ENCODE results near the gene RETNLB. TPM values are rescaled to one million over a fixed set of nuclear protein-coding genes. Genes with fewer than 3 reads are reported as not detected.

RETNLB gene
- total and polyA plus RNA-seq, 4 donors, result not detected

- Histone ChIP-seq H3K36me3 (ENCODE audit: control insufficient read depth in 4 of 4, insufficient read depth in 4 of 4, low read length in 4 of 4) (no peaks in the 10 kb centered on the region), H3K4me3 (no peak overlapping the region), H3K9me3 (ENCODE audit: control insufficient read depth in 4 of 4, insufficient read depth in 3 of 4, low read length in 3 of 4) (no peaks in the 10 kb centered on the region), H3K9ac (ENCODE audit: insufficient read depth in 1 of 2, low read length in 2 of 2) (no peak overlapping the region), H3K4me1 (ENCODE audit: control insufficient read depth in 5 of 5, insufficient read depth in 5 of 5, low read length in 5 of 5) (no peaks in the 10 kb centered on the region), H3K27ac (ENCODE audit: low read depth in 1 of 2, low read length in 1 of 2) (no peak overlapping the region), H3K27me3 (ENCODE audit: control insufficient read depth in 3 of 3, insufficient read depth in 3 of 3, low read length in 2 of 3) (no peaks in the 10 kb centered on the region)
- 81 to 100% methylated on average over 1 of the region's 1 CpG for WGBS, 2 donors
- no peak for ATAC-seq (ENCODE audit: insufficient read depth, low FRiP score)
- no peak for DNase-seq
- TF ChIP-seq, protein P1, sequence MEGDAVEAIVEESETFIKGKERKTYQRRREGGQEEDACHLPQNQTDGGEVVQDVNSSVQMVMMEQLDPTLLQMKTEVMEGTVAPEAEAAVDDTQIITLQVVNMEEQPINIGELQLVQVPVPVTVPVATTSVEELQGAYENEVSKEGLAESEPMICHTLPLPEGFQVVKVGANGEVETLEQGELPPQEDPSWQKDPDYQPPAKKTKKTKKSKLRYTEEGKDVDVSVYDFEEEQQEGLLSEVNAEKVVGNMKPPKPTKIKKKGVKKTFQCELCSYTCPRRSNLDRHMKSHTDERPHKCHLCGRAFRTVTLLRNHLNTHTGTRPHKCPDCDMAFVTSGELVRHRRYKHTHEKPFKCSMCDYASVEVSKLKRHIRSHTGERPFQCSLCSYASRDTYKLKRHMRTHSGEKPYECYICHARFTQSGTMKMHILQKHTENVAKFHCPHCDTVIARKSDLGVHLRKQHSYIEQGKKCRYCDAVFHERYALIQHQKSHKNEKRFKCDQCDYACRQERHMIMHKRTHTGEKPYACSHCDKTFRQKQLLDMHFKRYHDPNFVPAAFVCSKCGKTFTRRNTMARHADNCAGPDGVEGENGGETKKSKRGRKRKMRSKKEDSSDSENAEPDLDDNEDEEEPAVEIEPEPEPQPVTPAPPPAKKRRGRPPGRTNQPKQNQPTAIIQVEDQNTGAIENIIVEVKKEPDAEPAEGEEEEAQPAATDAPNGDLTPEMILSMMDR (IDR thresholded peaks at IDR 0.05; ENCODE audit: control extremely low read depth, extremely low read depth), result no peak
These were observed 14.3 kb downstream of the RETNLB start for GRCh38 chr3:108742929-108743328.

- no peak overlapping the region for H3K27ac ChIP-seq (ENCODE audit: low read depth in 1 of 2, low read length in 1 of 2)
- no peaks in the 10 kb centered on the region for H3K9me3 ChIP-seq (ENCODE audit: control insufficient read depth in 4 of 4, insufficient read depth in 3 of 4, low read length in 3 of 4)
- H3K27me3 ChIP-seq (ENCODE audit: control insufficient read depth in 3 of 3, insufficient read depth in 3 of 3, low read length in 2 of 3), result no peaks in the 10 kb centered on the region
- H3K4me3 ChIP-seq, result no peak overlapping the region
- ATAC-seq (ENCODE audit: insufficient read depth, low FRiP score) (no peak), DNase-seq (no peak)
- H3K9ac ChIP-seq (ENCODE audit: insufficient read depth in 1 of 2, low read length in 2 of 2), result no peak overlapping the region
- 80 to 82% methylated on average over 6 of the region's 6 CpGs for WGBS, 2 donors
- TF ChIP-seq, protein P1 (IDR thresholded peaks at IDR 0.05; ENCODE audit: control extremely low read depth, extremely low read depth), result no peak
- no peaks in the 10 kb centered on the region for H3K36me3 ChIP-seq (ENCODE audit: control insufficient read depth in 4 of 4, insufficient read depth in 4 of 4, low read length in 4 of 4)
- no peaks in the 10 kb centered on the region for H3K4me1 ChIP-seq (ENCODE audit: control insufficient read depth in 5 of 5, insufficient read depth in 5 of 5, low read length in 5 of 5)
These were observed 20.4 kb downstream of the RETNLB start for GRCh38 chr3:108736821-108737220.

DNA sequence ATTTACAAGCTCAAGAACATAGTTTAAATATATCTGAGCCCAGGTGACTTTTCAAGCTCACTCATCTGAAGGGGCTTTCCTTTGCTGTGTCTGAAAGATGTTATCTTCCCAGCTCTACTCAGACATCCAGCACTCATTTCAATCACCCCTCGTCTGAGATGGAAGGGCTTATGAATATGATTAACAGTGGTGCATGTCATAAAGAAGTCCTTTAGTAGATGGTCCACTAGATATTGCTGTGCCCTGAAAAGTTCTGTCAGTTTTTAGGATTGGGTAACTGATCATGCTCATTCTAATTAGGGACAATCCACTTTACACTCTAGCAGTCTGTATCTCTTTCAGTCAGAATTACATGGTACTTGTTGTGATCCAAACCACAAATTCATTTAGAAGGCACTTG lies 28.3 kb downstream of the RETNLB start:
- Histone ChIP-seq H3K4me1 (ENCODE audit: control insufficient read depth in 5 of 5, insufficient read depth in 5 of 5, low read length in 5 of 5) (no peaks in the 10 kb centered on the region), H3K9me3 (ENCODE audit: control insufficient read depth in 4 of 4, insufficient read depth in 3 of 4, low read length in 3 of 4) (no peaks in the 10 kb centered on the region), H3K27ac (ENCODE audit: low read depth in 1 of 2, low read length in 1 of 2) (no peak overlapping the region), H3K27me3 (ENCODE audit: control insufficient read depth in 3 of 3, insufficient read depth in 3 of 3, low read length in 2 of 3) (no peaks in the 10 kb centered on the region), H3K36me3 (ENCODE audit: control insufficient read depth in 4 of 4, insufficient read depth in 4 of 4, low read length in 4 of 4) (no peaks in the 10 kb centered on the region), H3K4me3 (no peak overlapping the region), H3K9ac (ENCODE audit: insufficient read depth in 1 of 2, low read length in 2 of 2) (no peak overlapping the region)
- TF ChIP-seq, protein P1 (IDR thresholded peaks at IDR 0.05; ENCODE audit: control extremely low read depth, extremely low read depth), result no peak
- DNase-seq (no peak), ATAC-seq (ENCODE audit: insufficient read depth, low FRiP score) (no peak)
- WGBS, 2 donors, result 51 to 79% methylated on average over 1 of the region's 1 CpG

DNA sequence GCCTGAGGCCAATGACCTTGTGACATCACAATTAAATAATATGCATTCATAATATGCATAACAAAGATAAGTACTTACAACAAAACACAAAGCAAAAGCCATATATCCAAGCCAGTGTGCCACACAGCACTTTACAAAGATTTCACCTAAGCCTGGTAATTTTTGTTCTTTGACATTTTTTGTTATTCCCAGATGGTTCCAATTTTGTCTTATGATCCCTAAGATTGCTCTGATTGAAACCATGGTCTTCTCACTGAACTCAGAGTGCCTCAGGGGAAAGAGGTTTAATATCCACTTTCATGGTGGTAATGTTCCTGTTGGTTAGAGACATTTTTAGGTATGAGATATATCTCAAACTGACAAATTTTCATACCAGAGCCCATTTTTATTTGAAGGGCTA lies 29.1 kb downstream of the RETNLB start:
- Histone ChIP-seq H3K9me3 (ENCODE audit: control insufficient read depth in 4 of 4, insufficient read depth in 3 of 4, low read length in 3 of 4) (no peaks in the 10 kb centered on the region), H3K4me3 (no peak overlapping the region), H3K9ac (ENCODE audit: insufficient read depth in 1 of 2, low read length in 2 of 2) (no peak overlapping the region), H3K27me3 (ENCODE audit: control insufficient read depth in 3 of 3, insufficient read depth in 3 of 3, low read length in 2 of 3) (no peaks in the 10 kb centered on the region), H3K36me3 (ENCODE audit: control insufficient read depth in 4 of 4, insufficient read depth in 4 of 4, low read length in 4 of 4) (no peaks in the 10 kb centered on the region), H3K27ac (ENCODE audit: low read depth in 1 of 2, low read length in 1 of 2) (no peak overlapping the region), H3K4me1 (ENCODE audit: control insufficient read depth in 5 of 5, insufficient read depth in 5 of 5, low read length in 5 of 5) (no peaks in the 10 kb centered on the region)
- TF ChIP-seq, protein P1 (IDR thresholded peaks at IDR 0.05; ENCODE audit: control extremely low read depth, extremely low read depth), result no peak
- DNase-seq, result no peak
- ATAC-seq (ENCODE audit: insufficient read depth, low FRiP score), result no peak
